Muscle of leg (tissue), 11 donors: ENCODE data around the gene KLK4. TPM values are rescaled to one million over a fixed set of nuclear protein-coding genes. Genes with fewer than 3 reads are reported as not detected.

ENCODE experiments used
- DNase-seq: peaks from one replicate; pipeline ENCODE4 v3.0.0; 2013
- H3K27ac ChIP-seq: one replicate; pipeline ENCODE4 v1.5.1; 2013; ENCODE audit warnings: mild to moderate bottlenecking, low read length, control low read depth
- H3K27me3 ChIP-seq: one replicate; pipeline ENCODE4 v1.6.1; 2013; ENCODE audit warnings: low read length; ENCODE audit not compliant: control insufficient read depth, insufficient read depth
- H3K36me3 ChIP-seq: one replicate; pipeline ENCODE4 v1.6.1; 2013; ENCODE audit warnings: low read length; ENCODE audit not compliant: control insufficient read depth, insufficient read depth
- H3K4me1 ChIP-seq: one replicate; pipeline ENCODE4 v1.6.1; 2013; ENCODE audit warnings: low read length; ENCODE audit not compliant: control insufficient read depth, insufficient read depth
- H3K4me3 ChIP-seq: one replicate; pipeline ENCODE4 v1.5.1; 2013; ENCODE audit warnings: low read length, control low read depth
- H3K9me3 ChIP-seq: replicated peaks from 2 replicates; pipeline ENCODE4 v1.6.1; 2013; ENCODE audit warnings: low read depth, low read length; ENCODE audit not compliant: control insufficient read depth
- WGBS: methylation state at CpG from one replicate; pipeline ENCODE4 v1.1.5; 2013; ENCODE audit warnings: missing lambda C conversion rate; ENCODE audit not compliant: insufficient coverage; 5-methylcytosine and 5-hydroxymethylcytosine counted together
- polyA plus RNA-seq, 8 donors: library from polyadenylated mRNA; unstranded; fragments of 120-200 nt; gene quantifications; one replicate each; pipeline versions ENCODE4 v1.2.1 to v1.2.3, GENCODE V29; 2013; ENCODE audit warnings: inconsistent platforms in 1 of 8, low replicate concordance in 1 of 8; ENCODE audit not compliant: insufficient read length in 8 of 8, insufficient read depth in 1 of 8
- total RNA-seq: library from RNA; stranded (reverse); fragments of 120-200 nt; gene quantifications from one replicate; pipeline ENCODE4 v1.2.4, GENCODE V29; 2013

The KLK4 gene
- total and polyA plus RNA-seq, 9 donors, result not detected

- Histone ChIP-seq H3K27ac (no peak overlapping the region), H3K36me3 (no peaks in the 10 kb centered on the region), H3K4me3 (no peak overlapping the region), H3K4me1 (no peaks in the 10 kb centered on the region), H3K27me3 (peaks cover 2% of the 10 kb centered on the region), H3K9me3 (no peaks in the 10 kb centered on the region)
- no peak for DNase-seq
- WGBS, result no CpG with 5 or more reads among the region's 3 CpGs
These were observed 29.0 kb downstream of the KLK4 start for GRCh38 chr19:50882188-50882587.

- Histone ChIP-seq H3K9me3 (no peaks in the 10 kb centered on the region), H3K4me1 (peaks cover 4% of the 10 kb centered on the region), H3K27me3 (peaks cover 2% of the 10 kb centered on the region), H3K36me3 (no peaks in the 10 kb centered on the region), H3K27ac (no peak overlapping the region), H3K4me3 (no peak overlapping the region)
- no peak for DNase-seq
- 54% methylated on average over 4 of the region's 5 CpGs for WGBS
These were observed 31.0 kb downstream of the KLK4 start for GRCh38 chr19:50880241-50880640.

GRCh38 chr19:50878851-50879250 lies 32.3 kb downstream of the KLK4 start:
- WGBS, result 40% methylated on average over 2 of the region's 5 CpGs

GRCh38 chr19:50877338-50877737 lies 33.9 kb downstream of the KLK4 start:
- Histone ChIP-seq H3K36me3 (no peaks in the 10 kb centered on the region), H3K27me3 (peaks cover 2% of the 10 kb centered on the region), H3K9me3 (no peaks in the 10 kb centered on the region), H3K27ac (no peak overlapping the region), H3K4me3 (no peak overlapping the region), H3K4me1 (peaks cover 4% of the 10 kb centered on the region)
- DNase-seq, result no peak
- 12% methylated on average over 8 of the region's 8 CpGs for WGBS

More at GRCh38 chr19:50878851-50879250, 32.3 kb downstream of the KLK4 start:
- no peaks in the 10 kb centered on the region for H3K9me3 ChIP-seq
- peaks cover 4% of the 10 kb centered on the region for H3K4me1 ChIP-seq
- H3K27me3 ChIP-seq, result peaks cover 2% of the 10 kb centered on the region
- H3K36me3 ChIP-seq, result no peaks in the 10 kb centered on the region
- DNase-seq, result no peak
- no peak overlapping the region for H3K27ac ChIP-seq
- no peak overlapping the region for H3K4me3 ChIP-seq

- no peaks in the 10 kb centered on the region for H3K9me3 ChIP-seq
- H3K27ac ChIP-seq, result no peak overlapping the region
- WGBS, result 38% methylated on average over 6 of the region's 7 CpGs
- H3K36me3 ChIP-seq, result no peaks in the 10 kb centered on the region
- H3K4me1 ChIP-seq, result peaks cover 4% of the 10 kb centered on the region
- peak; percentile 25 for DNase-seq
- H3K27me3 ChIP-seq, result peaks cover 2% of the 10 kb centered on the region
- no peak overlapping the region for H3K4me3 ChIP-seq
These were observed 34.7 kb downstream of the KLK4 start for GRCh38 chr19:50876456-50876855.

GRCh38 chr19:50875795-50876422 lies 35.3 kb downstream of the KLK4 start:
- Histone ChIP-seq H3K27me3 (peaks cover 2% of the 10 kb centered on the region), H3K27ac (no peak overlapping the region), H3K36me3 (no peaks in the 10 kb centered on the region), H3K4me1 (peaks cover 4% of the 10 kb centered on the region), H3K9me3 (no peaks in the 10 kb centered on the region), H3K4me3 (no peak overlapping the region)
- DNase-seq, result no peak
- WGBS, result 24% methylated on average over 5 of the region's 9 CpGs

- Histone ChIP-seq H3K27ac (no peak overlapping the region), H3K4me1 (peaks cover 4% of the 10 kb centered on the region), H3K9me3 (no peaks in the 10 kb centered on the region), H3K27me3 (no peaks in the 10 kb centered on the region), H3K36me3 (no peaks in the 10 kb centered on the region), H3K4me3 (no peak overlapping the region)
- DNase-seq, result no peak
- WGBS, result 65% methylated on average over 5 of the region's 5 CpGs
These were observed 37.0 kb downstream of the KLK4 start for GRCh38 chr19:50874211-50874610.

GRCh38 chr19:50873056-50873455 lies 38.1 kb downstream of the KLK4 start, which contains the start of gene KLK2:
TSS of gene KLK2 (plus strand) at chr19:50873439. CDS start at chr19:50873474, 35 bp downstream.
- Histone ChIP-seq H3K4me3 (no peak within 1 kb of the TSS), H3K27me3 (no peaks in the 10 kb centered on the region)
- 100% methylated on average over 1 of the region's 3 CpGs for WGBS

GRCh38 chr19:50870417-50871089 lies 40.6 kb downstream of the KLK4 start:
- no peak overlapping the region for H3K27ac ChIP-seq
- H3K36me3 ChIP-seq, result no peaks in the 10 kb centered on the region
- WGBS, result 47% methylated on average over 23 of the region's 26 CpGs
- H3K9me3 ChIP-seq, result no peaks in the 10 kb centered on the region
- H3K4me3 ChIP-seq, result no peak overlapping the region
- no peaks in the 10 kb centered on the region for H3K4me1 ChIP-seq
- DNase-seq, result no peak
- H3K27me3 ChIP-seq, result no peaks in the 10 kb centered on the region

More at GRCh38 chr19:50873056-50873455, 38.1 kb downstream of the KLK4 start, which contains the start of gene KLK2:
- no peaks in the 10 kb centered on the region for H3K9me3 ChIP-seq
- H3K27ac ChIP-seq, result no peak within 1 kb of the TSS
- H3K4me1 ChIP-seq, result peaks cover 4% of the 10 kb centered on the region
- peak; percentile 20 for DNase-seq
- H3K36me3 ChIP-seq, result no peaks in the 10 kb centered on the region

- H3K27me3 ChIP-seq, result no peaks in the 10 kb centered on the region
- no peak overlapping the region for H3K4me3 ChIP-seq
- H3K27ac ChIP-seq, result no peak overlapping the region
- H3K36me3 ChIP-seq, result no peaks in the 10 kb centered on the region
- no peaks in the 10 kb centered on the region for H3K9me3 ChIP-seq
- H3K4me1 ChIP-seq, result no peaks in the 10 kb centered on the region
- WGBS, result no CpG with 5 or more reads among the region's 4 CpGs
- no peak for DNase-seq
These were observed 41.7 kb downstream of the KLK4 start for GRCh38 chr19:50869479-50869878.
